Activated T-helper 1 cell treated with anti-CD3 and anti-CD28 coated beads, Interleukin-12 subunit alpha, Interleukin-12 subunit beta, Interleukin-2, Interleukin-4 antibody, amounts not matched to agents 30 ng/mL and 10 ng/mL and 1 ng/mL, durations not matched to agents 14 hours and 24 hours and 36 hours (primary cell): Measurements from ENCODE around the gene RAB1B. TPM values are rescaled to one million over a fixed set of nuclear protein-coding genes. Genes with fewer than 3 reads are reported as not detected.
"Not testable (repeated sequence)": the region's sequence is repeated elsewhere in the genome, so short reads cannot be mapped to it uniquely, and the experiment has no call there.

Experiments used
- DNase-seq: peaks from one replicate; pipeline ENCODE4 v3.0.0; 2021; ENCODE audit warnings: low spot score
- H3K27ac Mint-ChIP-seq: one replicate; pipeline ENCODE4 v1.8.0; 2021; ENCODE audit warnings: mild to moderate bottlenecking, mixed read lengths
- H3K27me3 Mint-ChIP-seq: one replicate; pipeline ENCODE4 v1.8.0; 2022; ENCODE audit warnings: mild to moderate bottlenecking, moderate library complexity, mixed read lengths; ENCODE audit not compliant: insufficient read depth
- H3K36me3 Mint-ChIP-seq: one replicate; pipeline ENCODE4 v1.8.0; 2021; ENCODE audit warnings: low read depth, mixed read lengths
- H3K4me1 Mint-ChIP-seq: one replicate; pipeline ENCODE4 v1.8.0; 2021; ENCODE audit warnings: low read depth, mixed read lengths
- H3K4me3 Mint-ChIP-seq: one replicate; pipeline ENCODE4 v1.8.0; 2021; ENCODE audit warnings: mild to moderate bottlenecking, moderate library complexity, mixed read lengths
- H3K9me3 Mint-ChIP-seq: one replicate; pipeline ENCODE4 v1.8.0; 2021; ENCODE audit warnings: mixed read lengths
- intact Hi-C: fragments of 100-400 bp; cut with micrococcal nuclease; formaldehyde crosslinking; loops from one replicate; pipeline ENCODE4 v1.15.1; 2024
- total RNA-seq: library from RNA; stranded (reverse); gene quantifications from 2 replicates; pipeline ENCODE4 v1.2.3, GENCODE V29; 2022

RAB1B gene
- total RNA-seq, 1 donor from 2014 or later, result 123 TPM

GRCh38 chr11:66320748-66321147 lies 52.3 kb downstream of the RAB1B start:
- peaks cover 25% of the 10 kb centered on the region for H3K4me1 Mint-ChIP-seq
- H3K27me3 Mint-ChIP-seq, H3K4me3 Mint-ChIP-seq, DNase-seq, H3K36me3 Mint-ChIP-seq, H3K27ac Mint-ChIP-seq, intact Hi-C loops, H3K9me3 Mint-ChIP-seq: not testable (repeated sequence)

- DNase-seq, result no peak
- Mint-ChIP-seq H3K9me3 (peaks cover 5% of the 10 kb centered on the region), H3K4me3 (no peak overlapping the region), H3K36me3 (peaks cover 2% of the 10 kb centered on the region), H3K27ac (no peak overlapping the region), H3K27me3 (peaks cover 10% of the 10 kb centered on the region), H3K4me1 (peaks cover 29% of the 10 kb centered on the region)
- intact Hi-C loops, result no loop called here
Measured at GRCh38 chr11:66321606-66322005, 53.2 kb downstream of the RAB1B start.

- Mint-ChIP-seq H3K27ac (no peak overlapping the region), H3K9me3 (peaks cover 5% of the 10 kb centered on the region), H3K4me1 (peaks cover 32% of the 10 kb centered on the region), H3K36me3 (peaks cover 2% of the 10 kb centered on the region), H3K27me3 (peaks cover 10% of the 10 kb centered on the region), H3K4me3 (no peak overlapping the region)
- no peak for DNase-seq
- intact Hi-C loops, result no loop called here
Measured at GRCh38 chr11:66322732-66323427, 54.4 kb downstream of the RAB1B start.

GRCh38 chr11:66323684-66324083 lies 55.2 kb downstream of the RAB1B start:
- intact Hi-C loops, result no loop called here
- Mint-ChIP-seq H3K4me1 (peaks cover 32% of the 10 kb centered on the region), H3K4me3 (no peak overlapping the region), H3K36me3 (peaks cover 2% of the 10 kb centered on the region), H3K27me3 (peaks cover 6% of the 10 kb centered on the region), H3K9me3 (peaks cover 5% of the 10 kb centered on the region), H3K27ac (no peak overlapping the region)
- no peak for DNase-seq

DNA sequence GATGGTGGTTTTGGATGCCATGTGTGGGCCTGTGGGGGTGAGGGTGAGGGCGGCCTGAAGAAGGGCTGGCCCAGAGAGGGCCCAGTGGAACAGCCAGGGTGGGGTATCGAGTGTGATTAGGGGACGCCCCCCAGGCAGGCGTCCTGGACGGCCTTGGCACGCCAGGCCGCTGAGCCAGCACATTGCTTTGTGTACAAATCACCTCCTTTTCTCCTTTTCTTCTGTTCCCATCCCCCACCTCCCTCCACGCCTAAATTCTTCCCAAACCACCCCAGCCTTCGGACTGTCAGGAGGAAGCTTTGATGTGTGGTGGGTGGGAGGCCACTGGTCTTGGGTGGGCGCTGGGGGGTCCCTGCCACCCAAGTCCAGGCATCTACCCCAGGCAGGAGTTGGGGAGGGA lies 56.2 kb downstream of the RAB1B start:
- H3K4me3 Mint-ChIP-seq, result no peak overlapping the region
- peaks cover 2% of the 10 kb centered on the region for H3K36me3 Mint-ChIP-seq
- intact Hi-C loops, result no loop called here
- DNase-seq, result no peak
- peaks cover 25% of the 10 kb centered on the region for H3K4me1 Mint-ChIP-seq
- H3K27me3 Mint-ChIP-seq, result peaks cover 4% of the 10 kb centered on the region
- peak overlapping the region; percentile 40 for H3K27ac Mint-ChIP-seq
- H3K9me3 Mint-ChIP-seq, result peaks cover 5% of the 10 kb centered on the region

- DNase-seq, result no peak
- Mint-ChIP-seq H3K36me3 (peaks cover under 1% of the 10 kb centered on the region), H3K27ac (no peak overlapping the region), H3K9me3 (peaks cover under 1% of the 10 kb centered on the region), H3K4me1 (peaks cover 25% of the 10 kb centered on the region), H3K4me3 (no peak overlapping the region), H3K27me3 (peaks cover 4% of the 10 kb centered on the region)
- intact Hi-C loops, result no loop called here
Measured at GRCh38 chr11:66325263-66325671, 56.8 kb downstream of the RAB1B start.

DNA sequence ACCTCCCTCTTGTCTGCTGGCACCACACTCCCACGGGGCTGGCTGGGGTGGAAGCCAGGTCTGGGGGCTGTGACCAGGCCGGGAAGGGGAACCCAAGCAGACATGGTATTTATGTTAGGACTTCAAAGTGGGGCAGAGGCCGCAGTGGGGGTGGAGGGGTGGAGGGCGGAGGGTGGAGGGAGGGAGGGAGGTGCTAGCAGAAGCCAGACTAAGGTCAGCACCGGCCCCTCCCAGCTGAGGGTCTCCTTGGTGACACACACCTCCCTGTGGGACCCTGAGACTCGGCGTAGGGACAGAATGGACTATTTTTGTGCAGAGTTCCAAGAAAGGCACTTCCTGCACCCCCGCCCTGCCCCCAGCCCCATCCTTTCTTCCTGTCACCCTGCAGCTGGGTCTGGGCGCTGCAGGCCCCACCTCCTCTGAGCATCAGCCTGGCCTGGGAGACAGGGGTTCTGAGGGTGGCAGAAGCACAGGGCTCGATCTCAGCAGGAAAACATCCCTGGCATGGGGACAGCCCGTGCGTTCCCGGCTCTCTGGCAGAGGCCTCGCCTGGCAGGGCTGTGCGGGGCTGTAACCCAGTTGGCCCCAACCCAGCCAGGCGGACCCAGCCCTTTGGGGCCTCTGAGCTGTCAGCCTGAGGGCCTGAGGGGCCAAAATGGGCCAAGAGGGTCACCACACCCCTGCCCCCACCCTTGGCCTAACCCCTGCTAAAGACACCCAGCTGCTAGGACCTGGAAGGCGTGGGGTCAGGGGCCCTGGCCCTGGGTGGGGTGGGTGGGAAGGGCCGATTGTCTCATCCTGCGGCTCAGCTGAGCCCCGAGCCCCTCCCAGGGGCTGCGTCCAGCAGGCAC lies 58.0 kb downstream of the RAB1B start:
- Mint-ChIP-seq H3K9me3 (no peaks in the 10 kb centered on the region), H3K4me1 (peaks cover 25% of the 10 kb centered on the region), H3K36me3 (no peaks in the 10 kb centered on the region), H3K27me3 (peaks cover 2% of the 10 kb centered on the region), H3K27ac (peak overlapping the region; percentile 62), H3K4me3 (peak overlapping the region; percentile 25)
- DNase-seq, result no peak
- intact Hi-C loops, result no loop called here

Other genes with a start within 250 kb of the RAB1B start
- 0.18 and 0.76 TPM in 2 replicates for gene CATSPER1, start 242.2 kb upstream of the RAB1B start, total RNA-seq
- 0.34 TPM in 1 of 2 replicates, not detected in the other for gene GAL3ST3, start 219.5 kb upstream of the RAB1B start, total RNA-seq
- 267 TPM in 2 replicates for gene SF3B2, start 216.3 kb upstream of the RAB1B start, total RNA-seq
- gene PACS1, start 198.4 kb upstream of the RAB1B start, total RNA-seq, result 80.4 and 89.5 TPM in 2 replicates
- 56.3 and 62.1 TPM in 2 replicates for gene KLC2, start 10.9 kb upstream of the RAB1B start, total RNA-seq
- gene CNIH2, start 9.5 kb downstream of the RAB1B start, total RNA-seq, result 1.7 and 1.8 TPM in 2 replicates
- gene YIF1A, start 20.5 kb downstream of the RAB1B start, total RNA-seq, result 125 and 127 TPM in 2 replicates
- gene TMEM151A, start 23.3 kb downstream of the RAB1B start, total RNA-seq, result not detected in 2 replicates
- 0.10 TPM in 1 of 2 replicates, not detected in the other for gene CD248, start 48.4 kb downstream of the RAB1B start, total RNA-seq
- gene RIN1, start 67.8 kb downstream of the RAB1B start, total RNA-seq, result 0.78 and 0.86 TPM in 2 replicates
- gene BRMS1, start 76.5 kb downstream of the RAB1B start, total RNA-seq, result 63.1 and 67.1 TPM in 2 replicates
- gene B4GAT1, start 79.0 kb downstream of the RAB1B start, total RNA-seq, result 10.6 and 12.1 TPM in 2 replicates
- 14.3 and 16.6 TPM in 2 replicates for gene SLC29A2, start 103.1 kb downstream of the RAB1B start, total RNA-seq
- not detected in 2 replicates for gene NPAS4, start 152.4 kb downstream of the RAB1B start, total RNA-seq
- 93.0 and 93.6 TPM in 2 replicates for gene MRPL11, start 170.2 kb downstream of the RAB1B start, total RNA-seq
- gene PELI3, start 198.3 kb downstream of the RAB1B start, total RNA-seq, result 15.3 and 15.8 TPM in 2 replicates
- 102 and 112 TPM in 2 replicates for gene DPP3, start 211.8 kb downstream of the RAB1B start, total RNA-seq
- 18.0 and 18.1 TPM in 2 replicates for gene BBS1, start 242.0 kb downstream of the RAB1B start, total RNA-seq